SW480 (cell line): ENCODE measurements around the gene TM9SF1.
A peak's percentile ranks its signal among the peaks of the same experiment; 100 is the strongest.

Experiments
- DNase-seq: peaks from one replicate; pipeline ENCODE4 v3.0.0-alpha.2; 2016; ENCODE audit warnings: low spot score

Gene TM9SF1

GRCh38 chr14:24195186-24196070 lies at the start of gene TM9SF1:
TSS of gene TM9SF1 (minus strand) at chr14:24195441. CDS start at chr14:24195019, 422 bp downstream.
- peak; percentile 87 for DNase-seq

- DNase-seq: peak; percentile 17
These were observed 48.1 kb upstream of the TM9SF1 start for GRCh38 chr14:24243336-24243836.

GRCh38 chr14:24241829-24242443 lies 46.7 kb upstream of the TM9SF1 start:
- peak; percentile 93 for DNase-seq

- no peak for DNase-seq
These were observed 45.1 kb upstream of the TM9SF1 start for GRCh38 chr14:24240110-24240918.

GRCh38 chr14:24238527-24239037 lies 43.3 kb upstream of the TM9SF1 start:
- DNase-seq: no peak

- DNase-seq: peak; percentile 26
These were observed 42.9 kb upstream of the TM9SF1 start for GRCh38 chr14:24238123-24238522.

GRCh38 chr14:24237463-24237955 lies 42.3 kb upstream of the TM9SF1 start:
- DNase-seq: no peak

- no peak for DNase-seq
These were observed 41.6 kb upstream of the TM9SF1 start for GRCh38 chr14:24236689-24237462.

- no peak for DNase-seq
These were observed 40.8 kb upstream of the TM9SF1 start for GRCh38 chr14:24235804-24236688.

GRCh38 chr14:24234095-24235005 lies 39.1 kb upstream of the TM9SF1 start:
- DNase-seq: no peak

GRCh38 chr14:24233538-24233866 lies 38.3 kb upstream of the TM9SF1 start:
- DNase-seq: no peak

GRCh38 chr14:24232645-24233537 lies 37.6 kb upstream of the TM9SF1 start, which contains the start of gene GMPR2:
TSS of gene GMPR2 (plus strand) at chr14:24232929. CDS start at chr14:24233254, 325 bp downstream.
- peak; percentile 18 for DNase-seq

- peak; percentile 87 for DNase-seq
These were observed 36.9 kb upstream of the TM9SF1 start, which contains the start of gene NEDD8 for GRCh38 chr14:24232121-24232644. TSS of gene NEDD8 (minus strand) at chr14:24232367. CDS start at chr14:24232267, 100 bp downstream.

GRCh38 chr14:24231263-24232120 lies 36.3 kb upstream of the TM9SF1 start:
- no peak for DNase-seq

- no peak for DNase-seq
These were observed 33.7 kb upstream of the TM9SF1 start for GRCh38 chr14:24228902-24229301.

- no peak for DNase-seq
These were observed 31.2 kb upstream of the TM9SF1 start for GRCh38 chr14:24226473-24226872.
